GM10266 (cell line): ENCODE results near the gene ARL14.

Experiments used
- DNase-seq: peaks from one replicate; pipeline ENCODE4 v3.0.0; 2012; ENCODE audit errors: extremely low spot score
- CTCF ChIP-seq: IDR thresholded peaks from 2 replicates; pipeline ENCODE4 v1.5.1; 2012; ENCODE audit warnings: mild to moderate bottlenecking, low read depth; ENCODE audit not compliant: control insufficient read depth, insufficient read depth; ENCODE audit errors: missing control alignments

ARL14 gene

GRCh38 chr3:160641665-160642309 is 35.2 kb upstream of the ARL14 start:
- no peak for TF ChIP-seq CTCF
- no peak for DNase-seq

- no peak for DNase-seq
- TF ChIP-seq CTCF, result no peak
These were observed 33.0 kb upstream of the ARL14 start for GRCh38 chr3:160643994-160644393.

GRCh38 chr3:160644491-160644890 is 32.5 kb upstream of the ARL14 start:
- no peak for DNase-seq
- no peak for TF ChIP-seq CTCF

GRCh38 chr3:160648701-160649100 is 28.3 kb upstream of the ARL14 start:
- no peak for TF ChIP-seq CTCF
- DNase-seq, result no peak

- no peak for DNase-seq
- no peak for TF ChIP-seq CTCF
These were observed 27.4 kb upstream of the ARL14 start for GRCh38 chr3:160649596-160649995.

GRCh38 chr3:160653512-160653911 is 23.4 kb upstream of the ARL14 start:
- TF ChIP-seq CTCF, result no peak
- no peak for DNase-seq

GRCh38 chr3:160660902-160661301 is 16.1 kb upstream of the ARL14 start:
- no peak for DNase-seq
- no peak for TF ChIP-seq CTCF
